ENCODE measurements around the gene DUSP15. TPM values are rescaled to one million over a fixed set of nuclear protein-coding genes. Genes with fewer than 3 reads are reported as not detected.
"Not testable (repeated sequence)": the region's sequence is repeated elsewhere in the genome, so short reads cannot be mapped to it uniquely, and the experiment has no call there.

The DUSP15 gene, protein sequence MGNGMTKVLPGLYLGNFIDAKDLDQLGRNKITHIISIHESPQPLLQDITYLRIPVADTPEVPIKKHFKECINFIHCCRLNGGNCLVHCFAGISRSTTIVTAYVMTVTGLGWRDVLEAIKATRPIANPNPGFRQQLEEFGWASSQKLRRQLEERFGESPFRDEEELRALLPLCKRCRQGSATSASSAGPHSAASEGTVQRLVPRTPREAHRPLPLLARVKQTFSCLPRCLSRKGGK
- 1 to 10 TPM; 4.2 to 5.7 TPM for total RNA-seq
- long read RNA-seq, partial matches to known transcripts, result 0 of 1 reads
- long read RNA-seq, other reads (novel, unspliced or antisense), result 0 of 1 reads

- DNase-seq, result peak; percentile 63
- ATAC-seq, result peak; percentile 92 to 94
- intact Hi-C loops (cut with DNase I), result no loop called here
These were observed at the start of gene DUSP15, which contains the start of gene TTLL9 for GRCh38 chr20:31869942-31870725. DUSP15 (minus strand) TSS chr20:31870527; CDS start chr20:31870337, 190 bp downstream. TTLL9 (plus strand) TSS chr20:31870634; CDS start chr20:31871127, 493 bp downstream.

DNA sequence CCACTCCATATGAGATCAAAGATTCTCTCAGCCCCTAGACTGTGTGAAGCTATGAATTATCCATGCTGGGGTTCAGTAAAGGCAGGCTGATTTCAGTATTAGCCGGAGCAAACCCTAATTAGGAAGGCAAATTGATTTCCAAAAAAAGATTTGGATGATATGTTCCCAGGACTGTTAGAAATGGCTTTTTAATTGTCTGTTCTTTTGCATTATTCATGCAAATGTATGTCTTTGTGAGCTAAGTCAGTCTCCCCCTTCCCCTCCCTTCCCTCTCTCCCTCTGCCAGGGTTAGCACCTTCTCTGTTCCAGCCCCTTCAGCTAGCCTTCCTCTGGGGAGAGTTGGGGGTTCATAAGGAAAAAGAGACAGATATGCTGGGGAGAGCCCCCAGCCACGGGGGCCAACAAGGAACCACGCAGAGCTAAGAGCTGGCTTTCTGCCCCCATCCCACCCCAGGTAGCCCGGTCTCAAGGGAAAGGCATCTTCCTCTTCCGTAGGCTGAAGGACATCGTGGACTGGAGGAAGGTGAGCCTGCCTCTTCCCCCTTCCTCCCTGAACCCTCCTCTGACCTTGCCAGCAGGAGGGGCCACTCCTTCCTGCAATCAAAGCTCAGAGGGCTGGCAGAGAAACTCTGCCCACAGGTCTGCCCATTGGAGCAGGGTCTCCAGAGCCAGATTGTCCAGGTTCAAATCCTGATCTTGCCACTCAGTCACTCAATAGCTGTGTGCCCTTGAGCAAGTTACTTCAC, 49.3 kb upstream of the DUSP15 start:
- DNase-seq (no peak), ATAC-seq (no peak)
- intact Hi-C loops (cut with DNase I), result no loop called here

DNA sequence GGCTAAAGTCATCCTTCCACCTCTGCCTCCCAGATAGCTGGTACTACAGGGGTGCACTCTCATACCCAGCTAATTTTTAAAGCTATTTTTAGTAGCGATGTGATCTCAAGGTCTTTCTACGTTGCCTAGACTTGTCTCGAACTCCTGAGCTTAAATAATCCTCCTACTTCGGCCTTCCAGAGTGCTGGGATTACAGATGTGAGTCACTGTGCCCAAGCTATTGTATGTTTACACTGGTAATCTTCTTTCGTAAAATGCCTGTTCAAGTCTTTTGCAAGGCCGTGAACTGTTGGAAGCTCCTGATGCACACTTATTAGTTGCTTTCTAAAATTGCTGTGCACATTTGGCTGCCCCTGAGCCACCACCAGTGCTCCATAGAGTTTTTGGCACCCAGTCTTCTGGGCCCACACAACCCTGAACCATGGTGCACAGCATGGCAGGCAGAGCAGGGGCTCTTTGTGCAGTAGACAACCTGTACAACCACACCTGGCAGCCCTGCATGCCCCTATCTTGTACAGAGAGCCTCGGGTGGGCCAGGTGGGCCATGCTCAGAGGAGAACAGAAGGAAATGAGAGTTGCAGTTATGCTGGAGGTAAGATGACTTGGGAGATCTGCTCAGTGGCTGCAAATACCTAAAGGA, 48.3 kb upstream of the DUSP15 start:
- DNase-seq (no peak), ATAC-seq (no peak)

GRCh38 chr20:31917962-31918412, 47.7 kb upstream of the DUSP15 start:
- ATAC-seq; intact Hi-C loops (cut with DNase I); DNase-seq: not testable (repeated sequence)

More for the DNA sequence above, 48.3 kb upstream of the DUSP15 start:
- intact Hi-C loops (cut with DNase I), result no loop called here

- ATAC-seq, result no peak
- DNase-seq, result no peak
- intact Hi-C loops (cut with DNase I), result no loop called here
These were observed 46.4 kb upstream of the DUSP15 start for GRCh38 chr20:31916708-31917107.

DNA sequence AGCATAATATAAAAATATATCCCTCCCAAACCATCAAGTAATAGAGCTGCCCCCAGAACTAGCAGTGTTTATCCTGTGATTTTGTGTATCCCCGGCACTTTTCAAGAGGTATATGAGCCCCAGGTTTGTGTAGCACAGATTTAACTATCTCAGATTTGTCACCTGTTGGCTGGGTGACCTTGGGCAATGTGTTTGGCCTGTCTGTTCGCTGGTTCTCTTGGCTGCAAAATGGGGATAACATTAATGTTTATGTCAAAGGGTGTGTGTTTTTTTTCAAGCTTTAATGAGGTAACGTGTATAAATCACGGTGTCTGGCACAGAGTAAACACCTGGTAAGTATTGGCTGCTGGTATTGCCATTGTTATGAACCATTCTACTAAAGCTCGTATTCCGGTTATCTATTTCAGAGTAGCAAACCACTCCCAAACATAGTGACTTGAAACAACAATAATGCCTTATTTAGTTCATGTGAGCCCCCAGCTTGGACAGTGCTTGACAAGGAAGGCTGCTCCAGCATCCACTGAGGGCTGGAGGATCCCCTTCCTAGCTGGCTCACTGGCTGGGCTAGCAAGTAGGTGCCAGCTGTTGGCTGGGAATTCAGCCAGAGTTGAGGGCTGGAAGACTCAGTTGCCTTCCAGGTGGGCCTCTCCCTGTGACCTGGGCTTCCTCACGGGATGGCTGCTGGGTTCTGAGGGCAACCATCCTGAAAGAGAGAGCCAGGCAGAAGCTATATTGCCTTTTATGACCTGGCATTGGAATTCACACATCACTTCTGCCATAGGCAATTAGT, 45.4 kb upstream of the DUSP15 start:
- intact Hi-C loops (cut with DNase I), result no loop called here
- DNase-seq (no peak), ATAC-seq (no peak)

- intact Hi-C loops (cut with DNase I), result no loop called here
These were observed 43.8 kb upstream of the DUSP15 start for GRCh38 chr20:31914170-31914569.

DNA sequence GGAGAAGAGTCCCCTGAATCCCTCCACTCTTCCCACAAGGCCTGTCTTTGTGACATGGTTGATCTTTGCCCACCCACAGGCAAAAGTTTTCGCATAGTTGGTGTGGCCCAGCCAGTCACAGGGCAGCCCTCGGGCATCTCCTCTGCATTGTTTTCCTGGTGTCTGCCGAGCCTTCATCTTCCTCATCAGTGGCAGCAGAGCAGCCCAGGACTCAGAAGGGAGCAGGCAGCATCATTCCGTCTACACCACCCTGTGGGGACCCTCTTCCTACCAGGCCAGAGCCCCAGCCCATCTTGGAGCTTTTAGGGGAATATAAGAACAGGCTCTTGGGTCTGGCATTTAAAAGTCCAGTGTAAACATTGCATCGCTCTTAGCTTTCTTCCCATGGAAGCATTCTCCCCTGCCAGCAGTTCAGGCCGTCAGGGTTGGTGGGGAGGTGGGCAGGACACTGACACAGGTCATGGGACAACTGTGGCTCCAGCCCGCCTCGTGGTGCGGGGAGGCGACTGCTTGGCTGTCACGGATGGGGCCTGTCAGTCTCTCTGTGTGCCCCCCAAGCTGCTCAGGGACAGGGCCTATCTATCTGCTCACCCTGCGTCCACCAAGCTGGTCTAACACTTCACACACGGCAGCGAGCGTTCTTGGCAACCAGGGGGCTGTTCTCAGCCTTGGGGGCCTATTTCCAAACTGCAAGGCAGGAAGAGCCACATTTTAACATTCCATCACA, 43.3 kb upstream of the DUSP15 start:
- intact Hi-C loops (cut with DNase I), result no loop called here
- ATAC-seq, result no peak
- no peak for DNase-seq

More at GRCh38 chr20:31914170-31914569, 43.8 kb upstream of the DUSP15 start:
- DNase-seq (no peak), ATAC-seq (no peak)

- ATAC-seq (no peak), DNase-seq (no peak)
- intact Hi-C loops (cut with DNase I), result no loop called here
These were observed 39.9 kb upstream of the DUSP15 start for GRCh38 chr20:31910071-31910803.

- DNase-seq (no peak), ATAC-seq (no peak)
- intact Hi-C loops (cut with DNase I), result no loop called here
These were observed 39.1 kb upstream of the DUSP15 start for GRCh38 chr20:31909253-31910070.

DNA sequence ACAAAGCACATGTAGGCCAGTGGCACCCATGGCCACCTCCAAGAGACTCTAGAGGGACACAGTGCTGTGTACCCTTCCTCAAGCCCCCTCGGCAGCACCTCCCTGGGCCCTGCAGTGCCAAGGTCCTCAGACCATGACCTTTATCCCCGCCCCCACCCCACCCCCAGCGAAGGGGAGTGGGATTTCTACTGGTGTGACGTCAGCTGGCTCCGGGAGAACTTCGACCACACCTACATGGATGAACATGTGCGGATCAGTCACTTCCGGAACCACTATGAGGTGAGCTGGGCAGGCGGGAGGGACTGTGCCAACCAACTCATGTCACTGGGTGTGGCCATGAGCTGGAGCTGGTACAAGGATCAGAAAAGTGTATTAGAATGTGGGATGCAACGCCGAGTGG, 38.1 kb upstream of the DUSP15 start:
- intact Hi-C loops (cut with DNase I), result no loop called here
- ATAC-seq, result no peak
- no peak for DNase-seq

DNA sequence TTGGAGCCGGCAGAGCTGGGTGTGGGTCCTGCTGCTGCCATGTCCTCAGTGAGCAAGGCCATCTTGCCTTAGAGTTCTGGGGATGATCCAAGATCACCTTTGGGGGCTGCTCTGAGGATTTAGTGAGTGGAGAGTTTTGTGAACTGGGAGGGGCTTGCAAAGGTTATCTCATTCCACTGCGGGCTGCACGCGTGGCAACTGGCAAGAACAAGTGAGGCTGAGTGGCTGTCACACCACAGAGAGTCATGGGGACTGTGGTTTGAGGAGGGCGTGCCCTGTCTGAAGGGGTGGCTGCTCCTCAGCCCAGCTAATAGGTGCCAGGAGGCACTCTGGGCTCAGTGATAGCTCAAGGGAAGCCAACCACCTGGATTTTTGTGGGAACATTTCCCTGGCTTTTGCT, 37.7 kb upstream of the DUSP15 start:
- ATAC-seq, result no peak
- intact Hi-C loops (cut with DNase I), result no loop called here
- DNase-seq, result no peak

DNA sequence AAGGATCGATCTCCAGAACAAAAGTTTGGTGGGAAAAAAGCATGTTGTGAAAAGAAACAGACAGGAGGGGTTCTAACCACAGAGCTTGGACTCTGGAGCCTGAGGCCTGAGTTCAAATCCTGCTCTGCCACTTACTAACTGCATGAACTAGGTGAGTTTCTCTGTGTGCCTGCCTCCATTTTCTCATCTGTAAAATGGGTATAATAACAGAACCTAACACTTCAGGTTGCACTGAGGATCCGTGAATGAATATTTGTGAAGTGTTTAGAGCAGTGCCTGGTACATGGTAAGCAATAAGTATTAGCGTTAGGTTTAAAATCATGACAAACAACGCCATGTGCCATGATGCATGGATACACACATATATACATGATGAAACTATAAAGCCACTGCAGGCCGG, 36.7 kb upstream of the DUSP15 start:
- intact Hi-C loops (cut with DNase I), result no loop called here
- DNase-seq, result no peak
- no peak for ATAC-seq

GRCh38 chr20:31906001-31906400, 35.7 kb upstream of the DUSP15 start:
- DNase-seq (no peak), ATAC-seq (no peak)
- intact Hi-C loops (cut with DNase I), result no loop called here

DNA sequence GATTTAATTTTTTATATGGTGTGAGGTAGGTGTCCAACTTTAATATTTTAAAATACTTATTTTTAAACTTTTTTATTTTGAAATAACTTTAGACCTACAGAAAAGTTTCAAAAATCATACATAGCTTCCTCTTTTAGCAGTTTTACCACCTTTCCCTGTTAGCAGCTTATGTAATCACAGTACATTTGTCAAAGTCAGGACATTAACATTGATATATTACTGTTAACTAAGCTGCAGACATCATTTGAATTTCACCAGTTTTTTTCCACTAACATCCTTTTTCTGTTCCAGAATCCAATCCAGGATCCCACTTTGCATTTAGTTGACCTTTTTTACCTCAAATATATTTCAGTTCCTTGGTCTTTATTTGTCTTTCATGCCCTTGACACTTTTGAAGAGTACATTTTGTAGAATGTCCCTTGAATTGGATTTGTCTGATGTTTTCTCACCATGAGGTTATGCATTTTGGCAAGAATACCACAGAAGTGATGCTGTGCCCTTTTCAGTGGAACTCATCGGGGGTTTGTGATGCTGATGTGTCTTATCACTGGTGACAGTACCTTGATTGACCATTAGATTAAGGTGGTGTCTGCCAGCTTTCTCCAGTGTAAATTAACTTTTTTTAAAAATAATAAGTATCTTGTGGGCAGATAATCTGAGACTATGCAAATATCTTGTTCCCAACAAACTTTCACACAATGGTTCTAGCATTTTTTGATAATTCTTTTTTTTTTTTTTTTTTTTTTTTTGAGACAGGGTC, 33.5 kb upstream of the DUSP15 start:
- intact Hi-C loops (cut with DNase I), result no loop called here
- DNase-seq (no peak), ATAC-seq (no peak)

- no peak for DNase-seq
- no peak for ATAC-seq
- intact Hi-C loops (cut with DNase I), result no loop called here
These were observed 31.3 kb upstream of the DUSP15 start for GRCh38 chr20:31901615-31902014.

All from left cardiac atrium (tissue), 4 donors.